NCI-H774 (cell line): ENCODE measurements around the gene TTC27.
"Not testable (repeated sequence)": the region's sequence is repeated elsewhere in the genome, so short reads cannot be mapped to it uniquely, and the experiment has no call there.

Source experiments
- DNase-seq: peaks from one replicate; lab custom pipeline; 2025; lab: John Stamatoyannopoulos, UW

The TTC27 gene

GRCh38 chr2:32627814-32628579 is at the start of gene TTC27:
Gene TTC27 (plus strand): TSS chr2:32628050. CDS start chr2:32628293, 243 bp downstream.
- peak; percentile 90 for DNase-seq

GRCh38 chr2:32591669-32592463 is 36.0 kb upstream of the TTC27 start:
- no peak for DNase-seq

- DNase-seq, result no peak
Observed at GRCh38 chr2:32594573-32594972, 33.3 kb upstream of the TTC27 start.

GRCh38 chr2:32611366-32611765 is 16.5 kb upstream of the TTC27 start:
- no peak for DNase-seq

GRCh38 chr2:32611771-32612170 is 16.1 kb upstream of the TTC27 start:
- no peak for DNase-seq

GRCh38 chr2:32614084-32614483 is 13.8 kb upstream of the TTC27 start:
- DNase-seq, result no peak

GRCh38 chr2:32617599-32618189 is 10.2 kb upstream of the TTC27 start:
- no peak for DNase-seq

- no peak for DNase-seq
Observed at GRCh38 chr2:32622570-32623310, 5.1 kb upstream of the TTC27 start.

- no peak for DNase-seq
Observed at GRCh38 chr2:32623311-32623706, 4.5 kb upstream of the TTC27 start.

- DNase-seq, result no peak
Observed at GRCh38 chr2:32624812-32625211, 3.0 kb upstream of the TTC27 start.

- DNase-seq, result no peak
Observed at GRCh38 chr2:32626639-32627221, 1.1 kb upstream of the TTC27 start.

- peak; percentile 29 for DNase-seq
Observed at GRCh38 chr2:32627441-32627813, 423 bp upstream of the TTC27 start.

- no peak for DNase-seq
Observed at GRCh38 chr2:32632089-32632488, 4.2 kb downstream of the TTC27 start.

GRCh38 chr2:32633040-32633439 is 5.2 kb downstream of the TTC27 start:
- DNase-seq, result no peak

GRCh38 chr2:32638548-32638947 is 10.7 kb downstream of the TTC27 start:
- DNase-seq, result not testable (repeated sequence)

GRCh38 chr2:32641180-32641579 is 13.3 kb downstream of the TTC27 start:
- no peak for DNase-seq

- DNase-seq, result no peak
Observed at GRCh38 chr2:32647180-32647651, 19.4 kb downstream of the TTC27 start.

GRCh38 chr2:32652555-32653209 is 24.8 kb downstream of the TTC27 start:
- no peak for DNase-seq

GRCh38 chr2:32656069-32656468 is 28.2 kb downstream of the TTC27 start:
- no peak for DNase-seq

GRCh38 chr2:32663864-32664263 is 36.0 kb downstream of the TTC27 start:
- DNase-seq, result no peak

- no peak for DNase-seq
Observed at GRCh38 chr2:32666704-32667103, 38.9 kb downstream of the TTC27 start.
